Fibroblast of lung (primary cell): Measurements from ENCODE around the gene CDRT4. TPM values are rescaled to one million over a fixed set of nuclear protein-coding genes. Genes with fewer than 3 reads are reported as not detected.

Experiments used
- DNase-seq, 2 donors: peaks; one replicate each; pipeline versions ENCODE4 v3.0.0 to v3.0.0-alpha.2; 2010; ENCODE audit warnings: low read depth in 2 of 2
- H2AFZ ChIP-seq: 2 replicates; pipeline ENCODE4 v1.5.1; 2012; ENCODE audit warnings: low read length, control low read depth, inconsistent platforms
- H3K27ac ChIP-seq: 2 replicates; pipeline ENCODE4 v1.5.1; 2011; ENCODE audit warnings: low read length, control low read depth; ENCODE audit not compliant: insufficient read depth
- H3K27me3 ChIP-seq: 2 replicates; pipeline ENCODE4 v1.5.1; 2011; ENCODE audit warnings: mild to moderate bottlenecking, low read length; ENCODE audit not compliant: control insufficient read depth, insufficient read depth
- H3K36me3 ChIP-seq: 2 replicates; pipeline ENCODE4 v1.5.1; 2011; ENCODE audit warnings: low read length; ENCODE audit not compliant: control insufficient read depth, insufficient read depth
- H3K4me1 ChIP-seq: 2 replicates; pipeline ENCODE4 v1.5.1; 2011; ENCODE audit warnings: low read length; ENCODE audit not compliant: control insufficient read depth, insufficient read depth; ENCODE audit errors: extremely low read depth
- H3K4me2 ChIP-seq: 2 replicates; pipeline ENCODE4 v1.5.1; 2011; ENCODE audit warnings: low read length, control low read depth; ENCODE audit not compliant: insufficient read depth; ENCODE audit errors: extremely low read depth
- H3K4me3 ChIP-seq, 4 experiments: fragments of 200-600 bp in 1 of 4; sonication (generic) in 1 of 4; replicated peaks in 1 of 4; 2 replicates each; pipeline ENCODE4 v1.5.1; 2011 to 2016; ENCODE audit warnings: low read length in 4 of 4, low read depth in 3 of 4, mild to moderate bottlenecking in 3 of 4, control low read depth in 2 of 4, inconsistent platforms in 1 of 4, mixed read lengths in 1 of 4; ENCODE audit not compliant: insufficient read depth in 1 of 4; ENCODE audit errors: control extremely low read depth in 1 of 4
- H3K79me2 ChIP-seq: 2 replicates; pipeline ENCODE4 v1.5.1; 2012; ENCODE audit warnings: mild to moderate bottlenecking, low read length, inconsistent platforms; ENCODE audit not compliant: control insufficient read depth, insufficient read depth
- H3K9ac ChIP-seq: 2 replicates; pipeline ENCODE4 v1.5.1; 2011; ENCODE audit warnings: mild to moderate bottlenecking, low read length, control low read depth; ENCODE audit not compliant: insufficient read depth
- H3K9me3 ChIP-seq: 2 replicates; pipeline ENCODE4 v1.5.1; 2012; ENCODE audit warnings: low read depth, low read length; ENCODE audit not compliant: control insufficient read depth, insufficient read depth
- H4K20me1 ChIP-seq: 2 replicates; pipeline ENCODE4 v1.5.1; 2011; ENCODE audit warnings: low read length; ENCODE audit not compliant: control insufficient read depth, insufficient read depth; ENCODE audit errors: extremely low read depth
- CTCF ChIP-seq, 2 donors: IDR thresholded peaks in 1 of 2; conservative IDR thresholded peaks in 1 of 2; 1 replicate in 1 of 2; 2 replicates in 1 of 2; pipeline ENCODE4 v1.5.1; 2011 to 2012; ENCODE audit warnings: low read length in 2 of 2, control low read depth in 1 of 2, inconsistent platforms in 1 of 2, low read depth in 1 of 2, mild to moderate bottlenecking in 1 of 2
- EZH2 ChIP-seq: IDR thresholded peaks from 2 replicates; pipeline ENCODE4 v1.5.1; 2012; ENCODE audit warnings: low read length, control low read depth, mild to moderate bottlenecking; ENCODE audit errors: missing control alignments
- polyA plus RNA-seq, 2 donors: library from polyadenylated mRNA; depleted of rRNA in 1 of 2; stranded (reverse) in 1 of 2; unstranded in 1 of 2; fragments of >200 nt; gene quantifications; 2 replicates each; pipeline ENCODE4 v1.2.1, GENCODE V29; 2011 to 2012; ENCODE audit warnings: missing spikeins in 1 of 2
- total RNA-seq: library from RNA; depleted of rRNA; stranded (reverse); fragments of >200 nt; gene quantifications from 2 replicates; pipeline ENCODE4 v1.2.1, GENCODE V29; 2014

The CDRT4 gene
- total and polyA plus RNA-seq, 2 donors (not counting 1 experiment from before 2014, with no cell fraction given), result 0.49 to 2.3 TPM

DNA sequence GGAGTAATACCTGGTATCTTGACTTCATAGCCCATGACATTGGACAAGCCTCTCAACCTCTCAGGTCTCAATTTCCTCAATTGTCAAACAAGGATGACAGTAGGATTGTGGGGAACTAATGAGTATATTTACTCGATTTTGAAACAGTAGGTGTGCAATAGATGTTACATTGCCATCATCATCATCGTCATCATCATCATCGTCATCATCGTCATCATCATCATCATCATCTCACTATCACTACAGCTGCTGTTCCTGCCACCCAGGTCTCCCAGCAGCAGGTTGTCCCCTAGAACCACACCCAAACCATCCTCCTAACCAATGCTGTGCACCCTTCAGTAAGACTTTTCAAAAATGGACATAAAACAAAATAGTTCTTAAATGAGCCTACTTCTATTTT is 24.8 kb upstream of the CDRT4 start:
- no peak overlapping the region for H3K27ac ChIP-seq
- TF ChIP-seq CTCF (conservative IDR thresholded peaks at IDR 0.05 in 1 of 2, IDR thresholded peaks at IDR 0.05 in 1 of 2; ENCODE audit: low read depth in 1 of 2, low read length in 2 of 2), result no peak
- no peak overlapping the region for H2AFZ ChIP-seq
- H4K20me1 ChIP-seq, result no peaks in the 10 kb centered on the region
- H3K27me3 ChIP-seq, result no peaks in the 10 kb centered on the region
- H3K4me1 ChIP-seq, result peaks cover 5% of the 10 kb centered on the region
- no peak for DNase-seq
- no peak overlapping the region for H3K4me2 ChIP-seq
- no peak overlapping the region for H3K9ac ChIP-seq
- H3K4me3 ChIP-seq, result no peak overlapping the region
- H3K9me3 ChIP-seq, result no peaks in the 10 kb centered on the region
- H3K79me2 ChIP-seq, result no peaks in the 10 kb centered on the region
- no peaks in the 10 kb centered on the region for H3K36me3 ChIP-seq

GRCh38 chr17:15490634-15491261 is 23.3 kb upstream of the CDRT4 start:
- peak overlapping the region; percentile 26 for H3K27ac ChIP-seq
- peak; percentile 56 to 80 for DNase-seq
- no peak overlapping the region for H3K9ac ChIP-seq

DNA sequence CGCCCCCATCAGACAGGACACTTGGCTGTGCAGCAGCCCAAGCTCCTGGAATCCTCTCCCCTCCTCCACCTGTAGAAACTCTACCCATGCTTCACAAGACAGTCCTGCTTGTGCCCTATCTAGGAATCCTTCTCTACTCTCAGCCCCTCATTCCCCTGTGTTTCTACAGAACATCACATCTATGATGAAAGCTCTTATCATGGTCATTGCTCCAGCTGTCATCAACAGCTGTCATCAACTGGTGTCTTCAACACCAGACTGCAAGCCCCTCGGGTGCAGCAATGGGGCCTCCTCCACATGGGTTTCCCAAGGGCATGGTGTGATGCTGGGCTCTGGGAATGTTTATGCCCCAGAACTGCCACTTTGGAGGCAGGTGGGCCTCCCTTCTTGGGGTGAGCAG is 21.1 kb upstream of the CDRT4 start:
- no peak for DNase-seq
- Histone ChIP-seq H3K27ac (no peak overlapping the region), H3K4me2 (no peak overlapping the region), H3K36me3 (no peaks in the 10 kb centered on the region), H3K27me3 (no peaks in the 10 kb centered on the region), H4K20me1 (no peaks in the 10 kb centered on the region), H3K79me2 (no peaks in the 10 kb centered on the region), H3K9me3 (no peaks in the 10 kb centered on the region), H3K4me3 (no peak overlapping the region), H2AFZ (no peak overlapping the region), H3K4me1 (peaks cover 5% of the 10 kb centered on the region), H3K9ac (no peak overlapping the region)
- TF ChIP-seq CTCF (conservative IDR thresholded peaks at IDR 0.05 in 1 of 2, IDR thresholded peaks at IDR 0.05 in 1 of 2; ENCODE audit: low read depth in 1 of 2, low read length in 2 of 2), result no peak
- no peak for TF ChIP-seq EZH2

More at GRCh38 chr17:15490634-15491261, 23.3 kb upstream of the CDRT4 start:
- H3K27me3 ChIP-seq, result no peaks in the 10 kb centered on the region
- no peaks in the 10 kb centered on the region for H3K79me2 ChIP-seq
- H4K20me1 ChIP-seq, result no peaks in the 10 kb centered on the region
- TF ChIP-seq CTCF (conservative IDR thresholded peaks at IDR 0.05 in 1 of 2, IDR thresholded peaks at IDR 0.05 in 1 of 2; ENCODE audit: low read depth in 1 of 2, low read length in 2 of 2) (no peak), EZH2 (no peak)
- H3K4me2 ChIP-seq, result peak overlapping the region; percentile 15
- H3K9me3 ChIP-seq, result no peaks in the 10 kb centered on the region
- H2AFZ ChIP-seq, result no peak overlapping the region
- no peaks in the 10 kb centered on the region for H3K36me3 ChIP-seq
- no peak overlapping the region for H3K4me3 ChIP-seq
- peaks cover 5% of the 10 kb centered on the region for H3K4me1 ChIP-seq
